Common myeloid progenitor, CD34-positive (primary cell): ENCODE measurements around the gene ADCY9.

Experiments
- CTCF ChIA-PET: fragments of 350-600 bp; sonication (Branson Sonifier 250); formaldehyde crosslinking; loops from one replicate; lab custom pipeline; 2021; ENCODE audit warnings: antibody characterized with exemption; lab: Charles Lee
- POLR2A ChIA-PET: fragments of 350-600 bp; sonication (Branson Sonifier 250); formaldehyde crosslinking; loops from one replicate; lab custom pipeline; 2021; ENCODE audit warnings: antibody characterized with exemption; lab: Charles Lee
- DNase-seq, 3 donors: peaks; one replicate each; pipeline versions ENCODE4 v3.0.0 to v3.0.0-alpha.2; 2013
- H3K27ac ChIP-seq, 2 experiments: 1 replicate in 1 of 2; 2 replicates in 1 of 2; pipeline ENCODE4 v1.7.0; 2013; ENCODE audit warnings: inconsistent platforms in 2 of 2, low read length in 2 of 2, mild to moderate bottlenecking in 2 of 2, low read depth in 1 of 2, moderate library complexity in 1 of 2; ENCODE audit not compliant: severe bottlenecking in 2 of 2, insufficient read depth in 1 of 2, poor library complexity in 1 of 2
- H3K27me3 ChIP-seq, 5 experiments: replicated peaks in 2 of 5; 1 replicate in 3 of 5; 2 replicates in 2 of 5; pipeline versions ENCODE4 v1.6.1 to v1.7.0; 2013; ENCODE audit warnings: low read length in 4 of 5, mild to moderate bottlenecking in 2 of 5, moderate library complexity in 2 of 5, inconsistent platforms in 1 of 5; ENCODE audit not compliant: insufficient read depth in 5 of 5, control insufficient read depth in 4 of 5
- H3K36me3 ChIP-seq, 4 experiments: 1 replicate in 2 of 4; 2 replicates in 2 of 4; pipeline versions ENCODE4 v1.6.1 to v1.7.0; 2013; ENCODE audit warnings: low read length in 3 of 4, control low read depth in 1 of 4, mild to moderate bottlenecking in 1 of 4; ENCODE audit not compliant: control insufficient read depth in 4 of 4, insufficient read depth in 4 of 4
- H3K4me1 ChIP-seq, 4 experiments: 1 replicate in 3 of 4; 2 replicates in 1 of 4; pipeline versions ENCODE4 v1.6.1 to v1.7.1; 2013; ENCODE audit warnings: low read length in 3 of 4, mild to moderate bottlenecking in 3 of 4, control low read depth in 1 of 4, inconsistent platforms in 1 of 4, moderate library complexity in 1 of 4; ENCODE audit not compliant: control insufficient read depth in 4 of 4, insufficient read depth in 4 of 4; ENCODE audit errors: control extremely low read depth in 1 of 4
- H3K4me3 ChIP-seq, 7 experiments: 1 replicate in 4 of 7; 2 replicates in 3 of 7; pipeline versions ENCODE4 v1.5.1 to v1.7.0; 2013; ENCODE audit warnings: mild to moderate bottlenecking in 7 of 7, low read length in 6 of 7, moderate library complexity in 6 of 7, inconsistent platforms in 2 of 7, low read depth in 2 of 7, control low read depth in 1 of 7; ENCODE audit not compliant: insufficient read depth in 4 of 7, control insufficient read depth in 1 of 7; ENCODE audit errors: extremely low read depth in 1 of 7
- H3K9me3 ChIP-seq, 5 experiments: 1 replicate in 4 of 5; 2 replicates in 1 of 5; pipeline versions ENCODE4 v1.6.1 to v1.7.1; 2013; ENCODE audit warnings: low read length in 4 of 5, mild to moderate bottlenecking in 2 of 5, inconsistent platforms in 1 of 5, low read depth in 1 of 5, moderate library complexity in 1 of 5; ENCODE audit not compliant: control insufficient read depth in 4 of 5, insufficient read depth in 2 of 5; ENCODE audit errors: control extremely low read depth in 1 of 5
- WGBS: methylation state at CpG from one replicate; pipeline ENCODE4 v1.1.5; 2013; ENCODE audit not compliant: insufficient coverage; 5-methylcytosine and 5-hydroxymethylcytosine counted together

Gene ADCY9

GRCh38 chr16:4087990-4088577 lies 28.2 kb downstream of the ADCY9 start:
- no peaks in the 10 kb centered on the region for H3K36me3 ChIP-seq
- H3K9me3 ChIP-seq, result no peaks in the 10 kb centered on the region
- POLR2A ChIA-PET, result no interaction called here
- WGBS, result 97% methylated on average over 6 of the region's 7 CpGs
- H3K4me3 ChIP-seq, result no peak overlapping the region
- peaks cover 2 to 10% (median 4%) of the 10 kb centered on the region in 4 experiments for H3K4me1 ChIP-seq
- CTCF ChIA-PET, result no interaction called here
- H3K27ac ChIP-seq, result no peak overlapping the region
- no peak for DNase-seq
- peaks cover 0 to 2% (median 0%) of the 10 kb centered on the region in 5 experiments for H3K27me3 ChIP-seq

GRCh38 chr16:4087099-4087885 lies 28.9 kb downstream of the ADCY9 start:
- Histone ChIP-seq H3K4me3 (no peak overlapping the region), H3K9me3 (no peaks in the 10 kb centered on the region), H3K4me1 (peaks cover 2 to 12% (median 4%) of the 10 kb centered on the region in 4 experiments), H3K36me3 (no peaks in the 10 kb centered on the region), H3K27ac (no peak overlapping the region), H3K27me3 (peaks cover 0 to 2% (median 0%) of the 10 kb centered on the region in 5 experiments)
- ChIA-PET POLR2A (no interaction called here), CTCF (no interaction called here)
- no peak for DNase-seq
- WGBS, result 86% methylated on average over 6 of the region's 12 CpGs

- H3K36me3 ChIP-seq, result no peaks in the 10 kb centered on the region
- H3K9me3 ChIP-seq, result no peaks in the 10 kb centered on the region
- ChIA-PET CTCF (interaction anchor here (0.6 to 1.0 kb wide), 2 partner anchors 10 to 23 kb away, joined by 3 to 4 read pairs; no protein-coding TSS in a partner anchor), POLR2A (no interaction called here)
- peaks cover 2 to 12% (median 4%) of the 10 kb centered on the region in 4 experiments for H3K4me1 ChIP-seq
- H3K4me3 ChIP-seq, result no peak overlapping the region
- DNase-seq, result no peak
- H3K27me3 ChIP-seq, result peaks cover 0 to 2% (median 0%) of the 10 kb centered on the region in 5 experiments
- no peak overlapping the region for H3K27ac ChIP-seq
- 95% methylated on average over 10 of the region's 15 CpGs for WGBS
Observed at GRCh38 chr16:4086153-4086552, 30.1 kb downstream of the ADCY9 start.

GRCh38 chr16:4085405-4085970 lies 30.8 kb downstream of the ADCY9 start:
- H3K9me3 ChIP-seq, result no peaks in the 10 kb centered on the region
- H3K27ac ChIP-seq, result no peak overlapping the region
- DNase-seq, result no peak
- no peaks in the 10 kb centered on the region for H3K36me3 ChIP-seq
- 97% methylated on average over 10 of the region's 12 CpGs for WGBS
- H3K27me3 ChIP-seq, result peaks cover 0 to 2% (median 0%) of the 10 kb centered on the region in 5 experiments
- ChIA-PET POLR2A (no interaction called here), CTCF (interaction anchor here (1.0 kb wide), 1 partner anchor 11 kb away, joined by 4 read pairs; no protein-coding TSS in a partner anchor)
- peaks cover under 1 to 8% (median 2%) of the 10 kb centered on the region in 4 experiments for H3K4me1 ChIP-seq
- no peak overlapping the region for H3K4me3 ChIP-seq

GRCh38 chr16:4083347-4083870 lies 32.8 kb downstream of the ADCY9 start:
- no peaks in the 10 kb centered on the region for H3K36me3 ChIP-seq
- H3K9me3 ChIP-seq, result no peaks in the 10 kb centered on the region
- WGBS, result 100% methylated on average over 2 of the region's 5 CpGs
- ChIA-PET CTCF (interaction anchor here (0.5 kb wide), 1 partner anchor 75 kb away, joined by 4 read pairs; no protein-coding TSS in a partner anchor), POLR2A (no interaction called here)
- H3K4me1 ChIP-seq, result peaks cover 0 to 2% (median 0%) of the 10 kb centered on the region in 4 experiments
- DNase-seq, result no peak
- no peak overlapping the region for H3K4me3 ChIP-seq
- no peaks in the 10 kb centered on the region for H3K27me3 ChIP-seq
- H3K27ac ChIP-seq, result no peak overlapping the region

- no peaks in the 10 kb centered on the region for H3K27me3 ChIP-seq
- no peaks in the 10 kb centered on the region for H3K9me3 ChIP-seq
- no peak overlapping the region for H3K4me3 ChIP-seq
- H3K4me1 ChIP-seq, result peaks cover 0 to 2% (median 0%) of the 10 kb centered on the region in 4 experiments
- no peaks in the 10 kb centered on the region for H3K36me3 ChIP-seq
- WGBS, result 94% methylated on average over 14 of the region's 15 CpGs
- DNase-seq, result peak in 1 of 3 donors; percentile 9
- ChIA-PET POLR2A (no interaction called here), CTCF (no interaction called here)
- H3K27ac ChIP-seq, result no peak overlapping the region
Observed at GRCh38 chr16:4082474-4083044, 33.7 kb downstream of the ADCY9 start.
